CD14-positive monocyte (primary cell): ENCODE results near the gene ZBTB32. TPM values are rescaled to one million over a fixed set of nuclear protein-coding genes. Genes with fewer than 3 reads are reported as not detected.

ENCODE experiments used
- DNase-seq, 3 donors: peaks; one replicate each; pipeline ENCODE4 v3.0.0-alpha.2; 2011 to 2022
- H2AFZ ChIP-seq: 2 replicates; pipeline ENCODE4 v1.6.0; 2012; ENCODE audit warnings: mild to moderate bottlenecking, low read depth, low read length, inconsistent platforms; ENCODE audit not compliant: insufficient read depth, poor library complexity, severe bottlenecking
- H3K27ac ChIP-seq, 2 donors: 1 replicate in 1 of 2; 2 replicates in 1 of 2; pipeline ENCODE4 v1.5.1; 2012 to 2013; ENCODE audit warnings: low read length in 2 of 2, control low read depth in 1 of 2, inconsistent platforms in 1 of 2, low read depth in 1 of 2, mild to moderate bottlenecking in 1 of 2
- H3K27me3 ChIP-seq, 2 donors: one replicate each; pipeline versions ENCODE4 v1.6.0 to v1.6.1; 2011 to 2013; ENCODE audit warnings: low read length in 2 of 2; ENCODE audit not compliant: control insufficient read depth in 2 of 2, insufficient read depth in 2 of 2
- H3K36me3 ChIP-seq, 2 donors: replicated peaks in 1 of 2; 1 replicate in 1 of 2; 2 replicates in 1 of 2; pipeline versions ENCODE4 v1.5.1 to v1.6.1; 2012 to 2013; ENCODE audit warnings: low read length in 2 of 2, control low read depth in 1 of 2, inconsistent platforms in 1 of 2, mild to moderate bottlenecking in 1 of 2; ENCODE audit not compliant: insufficient read depth in 2 of 2, control insufficient read depth in 1 of 2
- H3K4me1 ChIP-seq, 2 donors: 1 replicate in 1 of 2; 2 replicates in 1 of 2; pipeline versions ENCODE4 v1.5.1 to v1.6.1; 2012 to 2013; ENCODE audit warnings: low read length in 2 of 2, control low read depth in 1 of 2, inconsistent platforms in 1 of 2, mild to moderate bottlenecking in 1 of 2, moderate library complexity in 1 of 2; ENCODE audit not compliant: insufficient read depth in 2 of 2, control insufficient read depth in 1 of 2
- H3K4me2 ChIP-seq: replicated peaks from 2 replicates; pipeline ENCODE3; 2012; ENCODE audit warnings: low read length, moderate library complexity, mild to moderate bottlenecking; ENCODE audit not compliant: poor library complexity, severe bottlenecking; ENCODE audit errors: extremely low read depth
- H3K4me3 ChIP-seq, 3 experiments: fragments of 200-600 bp in 1 of 3; sonication (generic) in 1 of 3; replicated peaks in 1 of 3; 1 replicate in 2 of 3; 2 replicates in 1 of 3; pipeline ENCODE4 v1.5.1; 2011 to 2013; ENCODE audit warnings: low read length in 3 of 3, mild to moderate bottlenecking in 3 of 3, control low read depth in 2 of 3, low read depth in 2 of 3, inconsistent platforms in 1 of 3, moderate library complexity in 1 of 3
- H3K79me2 ChIP-seq: 2 replicates; pipeline ENCODE4 v1.6.0; 2012; ENCODE audit warnings: mild to moderate bottlenecking, control low read depth, inconsistent platforms, low read length, moderate library complexity; ENCODE audit not compliant: insufficient read depth
- H3K9ac ChIP-seq: 2 replicates; pipeline ENCODE4 v1.6.0; 2017; ENCODE audit warnings: low read length, mild to moderate bottlenecking; ENCODE audit not compliant: insufficient read depth, poor library complexity, severe bottlenecking
- H3K9me3 ChIP-seq, 2 donors: replicated peaks in 1 of 2; 1 replicate in 1 of 2; 2 replicates in 1 of 2; pipeline versions ENCODE4 v1.5.1 to v1.6.1; 2012 to 2013; ENCODE audit warnings: low read length in 2 of 2, control low read depth in 1 of 2; ENCODE audit not compliant: control insufficient read depth in 1 of 2, insufficient read depth in 1 of 2
- H4K20me1 ChIP-seq: 2 replicates; pipeline ENCODE4 v1.6.0; 2012; ENCODE audit warnings: mild to moderate bottlenecking, low read length, control low read depth, moderate library complexity; ENCODE audit not compliant: insufficient read depth
- H3K27ac Mint-ChIP-seq, 7 donors: one replicate each; pipeline ENCODE4 v1.8.0; 2020; ENCODE audit warnings: mild to moderate bottlenecking in 7 of 7, mixed read lengths in 7 of 7, moderate library complexity in 6 of 7, inconsistent platforms in 2 of 7
- H3K27me3 Mint-ChIP-seq, 3 donors: one replicate each; pipeline ENCODE4 v1.8.0; 2021 to 2022; ENCODE audit warnings: low read depth in 3 of 3, mild to moderate bottlenecking in 3 of 3, mixed read lengths in 3 of 3, moderate library complexity in 3 of 3, inconsistent platforms in 1 of 3
- H3K36me3 Mint-ChIP-seq, 2 donors: one replicate each; pipeline ENCODE4 v1.8.0; 2020; ENCODE audit warnings: mixed read lengths in 2 of 2, inconsistent platforms in 1 of 2, mild to moderate bottlenecking in 1 of 2
- H3K4me1 Mint-ChIP-seq: one replicate; pipeline ENCODE4 v1.8.0; 2020; ENCODE audit warnings: mild to moderate bottlenecking, mixed read lengths
- H3K4me3 Mint-ChIP-seq, 2 donors: one replicate each; pipeline ENCODE4 v1.8.0; 2020; ENCODE audit warnings: mild to moderate bottlenecking in 2 of 2, mixed read lengths in 2 of 2, moderate library complexity in 1 of 2
- H3K9me3 Mint-ChIP-seq, 7 donors: one replicate each; pipeline ENCODE4 v1.8.0; 2020 to 2022; ENCODE audit warnings: mixed read lengths in 7 of 7, mild to moderate bottlenecking in 6 of 7, moderate library complexity in 6 of 7, inconsistent platforms in 2 of 7
- WGBS: methylation state at CpG from one replicate; pipeline ENCODE4 v1.1.5; 2013; ENCODE audit warnings: missing lambda C conversion rate; ENCODE audit not compliant: insufficient coverage; 5-methylcytosine and 5-hydroxymethylcytosine counted together
- intact Hi-C, 2 donors: fragments of 100-400 bp; cut with micrococcal nuclease; formaldehyde crosslinking; loops; one replicate each; pipeline versions ENCODE4 v1.15.0 to v1.15.1; 2023
- polyA plus RNA-seq, 3 donors: library from polyadenylated mRNA; depleted of rRNA in 1 of 3; unstranded in 2 of 3; stranded (reverse) in 1 of 3; fragments of 300-500 nt in 2 of 3; fragments of >200 nt in 1 of 3; fragmentation: Illumina TruSeq in 2 of 3; gene quantifications; 1 replicate in 2 of 3; 2 replicates in 1 of 3; pipeline ENCODE4 v1.2.3, GENCODE V29; 2012 to 2021
- TF ChIP-seq, protein P1 (sequence below): fragments of 200-600 bp; IDR thresholded peaks from one replicate; pipeline ENCODE4 v1.8.0; 2022; ENCODE audit warnings: antibody characterized with exemption, mild to moderate bottlenecking

The ZBTB32 gene
- polyA plus RNA-seq, 3 donors = 0.05 TPM; not detected in 2

DNA sequence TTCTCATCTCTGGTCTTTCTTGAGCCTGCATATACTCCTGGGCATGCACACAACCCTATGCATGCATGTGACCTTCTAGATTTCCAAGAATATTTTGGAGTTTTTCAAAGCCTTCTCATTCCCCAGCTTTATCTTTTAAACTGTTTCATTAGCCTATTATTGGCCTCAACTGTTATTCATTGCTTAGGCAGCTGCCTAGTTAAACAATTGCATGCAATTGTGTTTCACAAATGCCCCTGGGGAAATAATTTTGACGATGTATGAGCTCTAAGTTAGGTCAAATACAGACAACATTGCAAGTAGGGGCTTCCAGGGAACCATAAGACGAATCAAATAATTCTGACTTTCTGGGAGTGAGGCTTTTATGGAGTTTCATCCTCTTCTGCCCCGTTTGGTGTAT lies 40.4 kb upstream of the ZBTB32 start:
- Histone ChIP-seq H3K4me2 (no peak overlapping the region), H3K9ac (no peak overlapping the region), H3K4me1 (no peaks in the 10 kb centered on the region), H3K27ac (no peak overlapping the region), H4K20me1 (peaks cover 11% of the 10 kb centered on the region), H3K9me3 (no peaks in the 10 kb centered on the region), H3K36me3 (peaks cover 37 to 38% of the 10 kb centered on the region in 2 donors), H3K79me2 (no peaks in the 10 kb centered on the region), H3K4me3 (no peak overlapping the region), H3K27me3 (no peaks in the 10 kb centered on the region), H2AFZ (no peak overlapping the region)
- peaks cover 2 to 7% (median 6%) of the 10 kb centered on the region in 3 donors for H3K27me3 Mint-ChIP-seq
- H3K4me1 Mint-ChIP-seq = no peaks in the 10 kb centered on the region
- TF ChIP-seq, protein P1, sequence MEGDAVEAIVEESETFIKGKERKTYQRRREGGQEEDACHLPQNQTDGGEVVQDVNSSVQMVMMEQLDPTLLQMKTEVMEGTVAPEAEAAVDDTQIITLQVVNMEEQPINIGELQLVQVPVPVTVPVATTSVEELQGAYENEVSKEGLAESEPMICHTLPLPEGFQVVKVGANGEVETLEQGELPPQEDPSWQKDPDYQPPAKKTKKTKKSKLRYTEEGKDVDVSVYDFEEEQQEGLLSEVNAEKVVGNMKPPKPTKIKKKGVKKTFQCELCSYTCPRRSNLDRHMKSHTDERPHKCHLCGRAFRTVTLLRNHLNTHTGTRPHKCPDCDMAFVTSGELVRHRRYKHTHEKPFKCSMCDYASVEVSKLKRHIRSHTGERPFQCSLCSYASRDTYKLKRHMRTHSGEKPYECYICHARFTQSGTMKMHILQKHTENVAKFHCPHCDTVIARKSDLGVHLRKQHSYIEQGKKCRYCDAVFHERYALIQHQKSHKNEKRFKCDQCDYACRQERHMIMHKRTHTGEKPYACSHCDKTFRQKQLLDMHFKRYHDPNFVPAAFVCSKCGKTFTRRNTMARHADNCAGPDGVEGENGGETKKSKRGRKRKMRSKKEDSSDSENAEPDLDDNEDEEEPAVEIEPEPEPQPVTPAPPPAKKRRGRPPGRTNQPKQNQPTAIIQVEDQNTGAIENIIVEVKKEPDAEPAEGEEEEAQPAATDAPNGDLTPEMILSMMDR = no peak
- peaks cover 0 to 1% (median 0%) of the 10 kb centered on the region in 7 donors for H3K9me3 Mint-ChIP-seq
- no peak overlapping the region for H3K4me3 Mint-ChIP-seq
- 100% methylated on average over 1 of the region's 3 CpGs for WGBS
- H3K36me3 Mint-ChIP-seq = peaks cover 9 to 17% of the 10 kb centered on the region in 2 donors
- DNase-seq = no peak
- no peak overlapping the region for H3K27ac Mint-ChIP-seq
- intact Hi-C loops = no loop called here

DNA sequence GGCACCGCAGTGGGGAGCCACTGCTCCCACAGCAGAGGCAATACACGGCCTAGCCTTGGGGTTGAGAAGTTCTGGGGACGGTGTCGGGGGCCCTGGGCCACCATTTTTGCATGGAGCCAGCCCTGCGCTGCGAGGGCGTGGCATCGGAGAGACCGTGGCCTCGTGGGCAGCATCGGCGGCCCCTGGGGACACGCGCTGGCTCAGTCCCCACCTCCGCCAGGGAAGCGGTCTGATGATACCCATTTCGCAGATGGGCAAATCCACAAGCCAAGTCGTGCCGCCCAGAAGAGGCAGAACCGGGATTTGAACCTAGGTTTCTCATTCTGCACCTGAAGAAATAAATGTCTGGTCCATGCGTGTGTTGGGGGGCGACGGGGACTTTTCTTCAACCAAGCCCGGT lies 39.2 kb upstream of the ZBTB32 start:
- no peak overlapping the region for H3K27ac Mint-ChIP-seq
- Histone ChIP-seq H3K4me2 (no peak overlapping the region), H3K27me3 (no peaks in the 10 kb centered on the region), H3K4me3 (no peak overlapping the region), H3K79me2 (no peaks in the 10 kb centered on the region), H3K27ac (no peak overlapping the region), H3K36me3 (peaks cover 26 to 28% of the 10 kb centered on the region in 2 donors), H4K20me1 (peaks cover 8% of the 10 kb centered on the region), H3K4me1 (no peaks in the 10 kb centered on the region), H3K9me3 (no peaks in the 10 kb centered on the region), H3K9ac (no peak overlapping the region), H2AFZ (no peak overlapping the region)
- H3K27me3 Mint-ChIP-seq = peaks cover 10 to 15% (median 13%) of the 10 kb centered on the region in 3 donors
- 97% methylated on average over 23 of the region's 24 CpGs for WGBS
- TF ChIP-seq, protein P1 = no peak
- peaks cover 0 to 11% of the 10 kb centered on the region in 2 donors for H3K36me3 Mint-ChIP-seq
- DNase-seq = no peak
- H3K4me1 Mint-ChIP-seq = no peaks in the 10 kb centered on the region
- intact Hi-C loops = no loop called here
- no peak overlapping the region for H3K4me3 Mint-ChIP-seq
- peaks cover 0 to 4% (median 0%) of the 10 kb centered on the region in 7 donors for H3K9me3 Mint-ChIP-seq
